ENCODE data around the gene PCYT1A. TPM values are rescaled to one million over a fixed set of nuclear protein-coding genes. Genes with fewer than 3 reads are reported as not detected.
A peak's percentile ranks its signal among the peaks of the same experiment; 100 is the strongest.

Gene PCYT1A
- polyA plus RNA-seq, 3 donors: 24.3 to 99.6 (median 31.6) TPM

DNA sequence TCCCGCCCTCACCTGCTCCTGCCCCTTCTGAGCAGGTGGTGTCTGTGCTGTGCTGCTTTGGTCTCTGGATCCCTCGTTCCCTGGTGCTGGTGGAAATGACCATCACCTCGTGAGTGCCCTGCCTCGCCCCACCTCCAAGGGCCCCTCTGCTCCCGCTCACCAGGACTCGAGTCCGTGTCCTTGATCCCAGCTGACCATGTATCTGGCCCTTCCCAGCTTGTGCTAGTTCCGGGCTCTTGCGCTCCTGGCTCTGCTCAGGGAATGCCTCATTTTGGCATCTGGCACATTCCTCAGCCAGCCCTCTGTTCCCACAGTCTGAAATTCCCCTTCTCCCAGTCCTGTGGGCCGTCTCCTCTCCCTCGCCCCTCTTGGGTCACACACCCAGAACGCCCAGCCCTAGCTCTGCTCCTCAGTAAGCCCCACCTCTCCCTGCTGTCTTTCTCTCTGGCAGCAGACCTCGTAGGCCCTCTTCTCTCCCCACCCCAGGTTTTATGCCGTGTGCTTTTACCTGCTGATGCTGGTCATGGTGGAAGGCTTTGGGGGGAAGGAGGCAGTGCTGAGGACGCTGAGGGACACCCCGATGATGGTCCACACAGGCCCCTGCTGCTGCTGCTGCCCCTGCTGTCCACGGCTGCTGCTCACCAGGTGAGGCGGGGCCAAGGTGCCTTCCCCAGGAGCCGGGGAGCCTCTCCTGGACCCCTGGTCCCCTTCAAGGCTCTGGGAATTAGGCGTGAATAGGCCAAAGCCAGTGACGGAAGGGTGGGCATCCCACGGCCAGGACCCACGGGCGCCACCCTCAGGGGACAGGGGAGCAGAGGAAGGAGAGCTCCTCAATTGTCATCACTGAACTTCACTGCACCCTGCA, 59.7 kb downstream of the PCYT1A start:
- H4K20me1 ChIP-seq (ENCODE audit: insufficient read depth, low read length): peaks cover 2% of the 10 kb centered on the region
- Mint-ChIP-seq H3K9me3 (no peaks in the 10 kb centered on the region), H3K36me3 (no peaks in the 10 kb centered on the region), H3K4me1 (peaks cover 17% of the 10 kb centered on the region), H3K4me3 (no peak overlapping the region), H3K27me3 (ENCODE audit: low read depth in 3 of 3) (peaks cover 0 to 4% (median 1%) of the 10 kb centered on the region in 3 donors), H3K27ac (peak overlapping the region in 2 of 7 donors; percentile 34 to 61)
- peaks cover 9% of the 10 kb centered on the region in 2 donors for H3K4me1 ChIP-seq (ENCODE audit: control insufficient read depth in 1 of 2, insufficient read depth in 2 of 2, low read length in 2 of 2)
- H3K4me2 ChIP-seq (replicated peaks; ENCODE audit: extremely low read depth, low read length, poor library complexity, severe bottlenecking): no peak overlapping the region
- no peaks in the 10 kb centered on the region for H3K9me3 ChIP-seq (replicated peaks in 1 of 2; ENCODE audit: control insufficient read depth in 1 of 2, insufficient read depth in 1 of 2, low read length in 2 of 2)
- no peak overlapping the region for H3K9ac ChIP-seq (ENCODE audit: insufficient read depth, low read length, poor library complexity, severe bottlenecking)
- no peak overlapping the region for H3K27ac ChIP-seq (ENCODE audit: low read depth in 1 of 2, low read length in 2 of 2)
- no peaks in the 10 kb centered on the region for H3K36me3 ChIP-seq (replicated peaks in 1 of 2; ENCODE audit: control insufficient read depth in 1 of 2, insufficient read depth in 2 of 2, low read length in 2 of 2)
- intact Hi-C loops (cut with micrococcal nuclease): no loop called here
- 88% methylated on average over 14 of the region's 24 CpGs for WGBS (ENCODE audit: insufficient coverage)
- no peaks in the 10 kb centered on the region for H3K27me3 ChIP-seq (ENCODE audit: control insufficient read depth in 2 of 2, insufficient read depth in 2 of 2, low read length in 2 of 2)
- H3K79me2 ChIP-seq (ENCODE audit: insufficient read depth, low read length): no peaks in the 10 kb centered on the region
- no peak overlapping the region for H3K4me3 ChIP-seq (replicated peaks in 1 of 3; ENCODE audit: low read depth in 2 of 3, low read length in 3 of 3)
- no peak overlapping the region for H2AFZ ChIP-seq (ENCODE audit: insufficient read depth, low read depth, low read length, poor library complexity, severe bottlenecking)
- no peak for DNase-seq
- TF ChIP-seq, protein P1, sequence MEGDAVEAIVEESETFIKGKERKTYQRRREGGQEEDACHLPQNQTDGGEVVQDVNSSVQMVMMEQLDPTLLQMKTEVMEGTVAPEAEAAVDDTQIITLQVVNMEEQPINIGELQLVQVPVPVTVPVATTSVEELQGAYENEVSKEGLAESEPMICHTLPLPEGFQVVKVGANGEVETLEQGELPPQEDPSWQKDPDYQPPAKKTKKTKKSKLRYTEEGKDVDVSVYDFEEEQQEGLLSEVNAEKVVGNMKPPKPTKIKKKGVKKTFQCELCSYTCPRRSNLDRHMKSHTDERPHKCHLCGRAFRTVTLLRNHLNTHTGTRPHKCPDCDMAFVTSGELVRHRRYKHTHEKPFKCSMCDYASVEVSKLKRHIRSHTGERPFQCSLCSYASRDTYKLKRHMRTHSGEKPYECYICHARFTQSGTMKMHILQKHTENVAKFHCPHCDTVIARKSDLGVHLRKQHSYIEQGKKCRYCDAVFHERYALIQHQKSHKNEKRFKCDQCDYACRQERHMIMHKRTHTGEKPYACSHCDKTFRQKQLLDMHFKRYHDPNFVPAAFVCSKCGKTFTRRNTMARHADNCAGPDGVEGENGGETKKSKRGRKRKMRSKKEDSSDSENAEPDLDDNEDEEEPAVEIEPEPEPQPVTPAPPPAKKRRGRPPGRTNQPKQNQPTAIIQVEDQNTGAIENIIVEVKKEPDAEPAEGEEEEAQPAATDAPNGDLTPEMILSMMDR (IDR thresholded peaks at IDR 0.05): no peak

DNA sequence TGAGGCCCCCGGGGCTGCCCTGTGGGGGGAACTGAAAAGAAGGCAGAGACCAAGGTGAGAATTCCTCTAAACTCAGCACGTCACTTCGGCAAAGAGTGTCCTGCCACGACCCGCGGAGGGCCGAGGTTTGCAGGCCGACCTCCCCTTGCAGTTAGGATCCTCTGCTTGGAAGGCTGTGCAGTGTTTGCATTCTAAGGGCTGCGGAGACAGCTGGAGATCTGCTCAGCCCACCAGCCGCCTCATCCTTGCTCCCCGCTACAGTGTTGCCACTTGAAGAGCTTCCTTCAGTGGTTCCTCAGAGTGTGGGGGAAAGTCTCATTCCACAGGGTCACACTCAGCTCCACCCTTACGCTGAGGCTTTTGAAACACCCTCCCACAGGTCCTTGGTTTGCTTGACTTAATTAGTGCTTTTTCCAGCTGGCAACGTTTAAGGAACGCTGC, 60.4 kb downstream of the PCYT1A start:
- TF ChIP-seq, protein P1 (IDR thresholded peaks at IDR 0.05): no peak
- no peak overlapping the region for H3K4me3 ChIP-seq (replicated peaks in 1 of 3; ENCODE audit: low read depth in 2 of 3, low read length in 3 of 3)
- H3K27me3 ChIP-seq (ENCODE audit: control insufficient read depth in 2 of 2, insufficient read depth in 2 of 2, low read length in 2 of 2): no peaks in the 10 kb centered on the region
- Mint-ChIP-seq H3K36me3 (no peaks in the 10 kb centered on the region), H3K27me3 (ENCODE audit: low read depth in 3 of 3) (peaks cover 0 to 4% (median 1%) of the 10 kb centered on the region in 3 donors), H3K9me3 (no peaks in the 10 kb centered on the region), H3K4me3 (no peak overlapping the region), H3K27ac (peak overlapping the region in 1 of 7 donors; percentile 28), H3K4me1 (peaks cover 10% of the 10 kb centered on the region)
- no peaks in the 10 kb centered on the region for H3K36me3 ChIP-seq (replicated peaks in 1 of 2; ENCODE audit: control insufficient read depth in 1 of 2, insufficient read depth in 2 of 2, low read length in 2 of 2)
- intact Hi-C loops (cut with micrococcal nuclease): no loop called here
- H3K4me2 ChIP-seq (replicated peaks; ENCODE audit: extremely low read depth, low read length, poor library complexity, severe bottlenecking): no peak overlapping the region
- H3K9ac ChIP-seq (ENCODE audit: insufficient read depth, low read length, poor library complexity, severe bottlenecking): no peak overlapping the region
- H4K20me1 ChIP-seq (ENCODE audit: insufficient read depth, low read length): no peaks in the 10 kb centered on the region
- 93% methylated on average over 9 of the region's 14 CpGs for WGBS (ENCODE audit: insufficient coverage)
- no peaks in the 10 kb centered on the region for H3K79me2 ChIP-seq (ENCODE audit: insufficient read depth, low read length)
- peaks cover 1 to 2% of the 10 kb centered on the region in 2 donors for H3K4me1 ChIP-seq (ENCODE audit: control insufficient read depth in 1 of 2, insufficient read depth in 2 of 2, low read length in 2 of 2)
- no peaks in the 10 kb centered on the region for H3K9me3 ChIP-seq (replicated peaks in 1 of 2; ENCODE audit: control insufficient read depth in 1 of 2, insufficient read depth in 1 of 2, low read length in 2 of 2)
- DNase-seq: no peak
- H2AFZ ChIP-seq (ENCODE audit: insufficient read depth, low read depth, low read length, poor library complexity, severe bottlenecking): no peak overlapping the region
- H3K27ac ChIP-seq (ENCODE audit: low read depth in 1 of 2, low read length in 2 of 2): no peak overlapping the region

Data from CD14-positive monocyte (primary cell).